Endodermal cell (in vitro differentiated cells): Measurements from ENCODE around the gene CHD9. TPM values are rescaled to one million over a fixed set of nuclear protein-coding genes. Genes with fewer than 3 reads are reported as not detected.
A peak's percentile ranks its signal among the peaks of the same experiment; 100 is the strongest.

Source experiments
- DNase-seq: peaks from one replicate; pipeline ENCODE4 v3.0.0-alpha.2; 2017
- H3K27ac ChIP-seq: 2 replicates; pipeline ENCODE4 v1.5.1; 2013; ENCODE audit warnings: mild to moderate bottlenecking, low read depth, low read length, moderate library complexity
- H3K27me3 ChIP-seq: 2 replicates; pipeline ENCODE4 v1.6.1; 2013; ENCODE audit warnings: mild to moderate bottlenecking, low read length, moderate library complexity; ENCODE audit not compliant: insufficient read depth, control insufficient read depth, poor library complexity, severe bottlenecking
- H3K36me3 ChIP-seq: 2 replicates; pipeline ENCODE4 v1.7.0; 2013; ENCODE audit warnings: mild to moderate bottlenecking, low read length, moderate library complexity; ENCODE audit not compliant: control insufficient read depth, insufficient read depth
- H3K4me1 ChIP-seq: one replicate; pipeline ENCODE4 v1.7.0; 2013; ENCODE audit warnings: low read length; ENCODE audit not compliant: control insufficient read depth, insufficient read depth
- H3K4me3 ChIP-seq: 2 replicates; pipeline ENCODE4 v1.5.1; 2013; ENCODE audit warnings: mild to moderate bottlenecking, low read length, moderate library complexity
- H3K9ac ChIP-seq: 2 replicates; pipeline ENCODE4 v1.6.1; 2013; ENCODE audit warnings: mild to moderate bottlenecking, low read length, moderate library complexity; ENCODE audit not compliant: poor library complexity, severe bottlenecking; ENCODE audit errors: extremely low read depth
- H3K9me3 ChIP-seq: 2 replicates; pipeline ENCODE4 v1.6.1; 2013; ENCODE audit warnings: mild to moderate bottlenecking, low read length, moderate library complexity; ENCODE audit not compliant: control insufficient read depth
- H3K27ac Mint-ChIP-seq: 2 replicates; pipeline ENCODE4 v1.8.0; 2020; ENCODE audit warnings: mixed read lengths
- H3K27me3 Mint-ChIP-seq: 2 replicates; pipeline ENCODE4 v1.8.0; 2021; ENCODE audit warnings: mild to moderate bottlenecking, mixed read lengths; ENCODE audit not compliant: insufficient read depth
- H3K36me3 Mint-ChIP-seq: 2 replicates; pipeline ENCODE4 v1.8.0; 2020; ENCODE audit warnings: low read depth, mixed read lengths
- H3K4me1 Mint-ChIP-seq: 2 replicates; pipeline ENCODE4 v1.8.0; 2020; ENCODE audit warnings: mixed read lengths
- H3K4me3 Mint-ChIP-seq: 2 replicates; pipeline ENCODE4 v1.8.0; 2020; ENCODE audit warnings: mild to moderate bottlenecking, moderate library complexity, mixed read lengths
- H3K9me3 Mint-ChIP-seq: 2 replicates; pipeline ENCODE4 v1.8.0; 2020; ENCODE audit warnings: mild to moderate bottlenecking, mixed read lengths
- CTCF ChIP-seq: fragments of 200-600 bp; sonication (generic); conservative IDR thresholded peaks from 2 replicates; pipeline ENCODE4 v1.5.0; 2021; ENCODE audit warnings: antibody characterized with exemption, mild to moderate bottlenecking
- WGBS, 2 experiments: methylation state at CpG; one replicate each; pipeline versions ENCODE4 v1.1.5 to v1.1.7; 2013; ENCODE audit warnings: missing lambda C conversion rate in 2 of 2, mixed read lengths in 1 of 2; ENCODE audit not compliant: insufficient coverage in 1 of 2, insufficient read length in 1 of 2; 5-methylcytosine and 5-hydroxymethylcytosine counted together
- total RNA-seq, 2 donors: library from RNA; stranded (reverse); fragmentation: NEBNext Ultra II Directional in 1 of 2; extraction: Animal tissue kit (Norgen Biotek cat#: 25700) in 1 of 2; gene quantifications; 2 replicates in 1 of 2; 3 replicates in 1 of 2; pipeline ENCODE4 v1.2.1, GENCODE V29; 2021

The CHD9 gene
- total RNA-seq, 2 donors from 2014 or later, result 36.8 to 40.5 TPM

GRCh38 chr16:53341792-53342191 lies 287.0 kb downstream of the CHD9 start:
- H3K36me3 Mint-ChIP-seq, result no peaks in the 10 kb centered on the region
- H3K9me3 ChIP-seq, result no peaks in the 10 kb centered on the region
- no peak overlapping the region for H3K4me3 Mint-ChIP-seq
- no peak for TF ChIP-seq CTCF
- no peaks in the 10 kb centered on the region for H3K4me1 Mint-ChIP-seq
- H3K27me3 Mint-ChIP-seq, result no peaks in the 10 kb centered on the region
- H3K4me3 ChIP-seq, result no peak overlapping the region
- H3K27ac ChIP-seq, result no peak overlapping the region
- no peak for DNase-seq
- H3K9me3 Mint-ChIP-seq, result no peaks in the 10 kb centered on the region
- H3K36me3 ChIP-seq, result no peaks in the 10 kb centered on the region
- no peaks in the 10 kb centered on the region for H3K27me3 ChIP-seq
- H3K9ac ChIP-seq, result no peak overlapping the region
- no peaks in the 10 kb centered on the region for H3K4me1 ChIP-seq
- WGBS, 2 experiments, result 90 to 97% methylated on average over 3 to 6 of the region's 6 CpGs
- no peak overlapping the region for H3K27ac Mint-ChIP-seq

GRCh38 chr16:53355064-53355463 lies 300.3 kb downstream of the CHD9 start:
- Histone ChIP-seq H3K36me3 (no peaks in the 10 kb centered on the region), H3K4me3 (no peak overlapping the region), H3K27ac (no peak overlapping the region), H3K27me3 (no peaks in the 10 kb centered on the region), H3K9me3 (no peaks in the 10 kb centered on the region), H3K4me1 (no peaks in the 10 kb centered on the region), H3K9ac (no peak overlapping the region)
- TF ChIP-seq CTCF, result no peak
- Mint-ChIP-seq H3K27me3 (peaks cover 9% of the 10 kb centered on the region), H3K36me3 (no peaks in the 10 kb centered on the region), H3K4me3 (no peak overlapping the region), H3K4me1 (no peaks in the 10 kb centered on the region), H3K27ac (no peak overlapping the region), H3K9me3 (peaks cover 13% of the 10 kb centered on the region)
- 96% methylated on average over 3 to 11 of the region's 11 CpGs for WGBS, 2 experiments
- no peak for DNase-seq

- Histone ChIP-seq H3K27ac (no peak overlapping the region), H3K4me1 (no peaks in the 10 kb centered on the region), H3K4me3 (no peak overlapping the region), H3K27me3 (no peaks in the 10 kb centered on the region), H3K36me3 (no peaks in the 10 kb centered on the region), H3K9ac (no peak overlapping the region), H3K9me3 (no peaks in the 10 kb centered on the region)
- Mint-ChIP-seq H3K9me3 (no peaks in the 10 kb centered on the region), H3K27me3 (peaks cover 9% of the 10 kb centered on the region), H3K4me3 (no peak overlapping the region), H3K36me3 (no peaks in the 10 kb centered on the region), H3K27ac (no peak overlapping the region), H3K4me1 (no peaks in the 10 kb centered on the region)
- DNase-seq, result peak; percentile 63
- peak; percentile 65 for TF ChIP-seq CTCF
- 73 to 82% methylated on average over 2 to 4 of the region's 4 CpGs for WGBS, 2 experiments
Measured at GRCh38 chr16:53356478-53357207, 301.9 kb downstream of the CHD9 start.
